ENCODE measurements around the gene SCN2B.

The SCN2B gene

DNA sequence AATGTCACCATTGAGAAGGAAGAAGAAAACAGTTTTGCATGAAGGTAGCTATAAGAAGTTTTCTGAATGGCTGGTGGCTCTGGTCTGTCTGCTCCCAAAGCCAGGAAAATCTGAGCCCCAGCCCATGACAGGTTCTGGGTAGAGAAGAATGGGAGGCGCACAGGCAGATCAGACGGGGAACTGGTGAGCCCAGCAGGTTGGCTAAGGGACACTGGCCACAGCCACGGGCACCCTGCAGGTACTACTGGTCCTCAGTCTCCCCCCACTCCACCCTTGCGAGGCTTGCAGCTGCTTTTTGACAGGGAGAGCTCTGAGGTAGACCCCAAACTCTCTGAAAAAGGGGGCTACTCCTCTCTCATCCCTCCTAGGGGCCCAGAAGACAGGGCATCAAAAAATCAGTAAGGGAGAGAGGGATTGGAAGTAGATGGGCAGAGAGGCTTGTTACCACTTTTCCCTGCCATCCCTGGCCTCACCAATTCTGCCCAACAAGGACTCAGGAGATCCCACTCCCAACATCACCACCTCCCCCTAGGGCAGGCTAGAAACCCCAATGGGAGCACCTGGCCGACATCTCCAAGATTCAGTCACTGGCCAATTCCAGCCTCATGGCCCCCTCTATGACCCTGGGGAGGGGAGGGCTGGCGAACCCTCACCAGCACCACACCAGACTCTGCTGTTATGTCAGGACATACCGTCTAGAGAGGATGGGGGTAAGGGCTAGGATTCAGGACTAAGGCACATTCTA, 41.2 kb downstream of the SCN2B start:
- no peak for DNase-seq (ENCODE audit: low read depth in 2 of 2)

DNA sequence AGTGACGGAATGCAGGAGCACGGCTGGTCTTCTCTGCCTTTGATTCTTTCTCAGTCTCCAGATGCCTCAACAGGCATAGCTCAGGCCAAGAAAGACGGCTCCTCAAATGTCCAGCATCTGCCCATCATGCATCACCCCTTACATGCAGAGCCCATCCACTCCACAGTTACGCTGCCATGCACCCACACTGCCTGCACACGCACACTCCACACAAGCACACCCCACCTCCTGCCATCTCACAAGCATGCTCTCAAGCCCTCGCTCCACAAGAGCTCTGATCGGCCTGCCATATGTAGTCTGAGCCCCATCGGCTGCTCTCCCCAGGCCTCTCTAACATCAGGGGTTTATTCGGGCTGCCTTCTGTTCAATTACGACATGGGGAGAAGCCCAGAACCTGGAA, 42.6 kb downstream of the SCN2B start:
- no peak for DNase-seq (ENCODE audit: low read depth in 2 of 2)

DNA sequence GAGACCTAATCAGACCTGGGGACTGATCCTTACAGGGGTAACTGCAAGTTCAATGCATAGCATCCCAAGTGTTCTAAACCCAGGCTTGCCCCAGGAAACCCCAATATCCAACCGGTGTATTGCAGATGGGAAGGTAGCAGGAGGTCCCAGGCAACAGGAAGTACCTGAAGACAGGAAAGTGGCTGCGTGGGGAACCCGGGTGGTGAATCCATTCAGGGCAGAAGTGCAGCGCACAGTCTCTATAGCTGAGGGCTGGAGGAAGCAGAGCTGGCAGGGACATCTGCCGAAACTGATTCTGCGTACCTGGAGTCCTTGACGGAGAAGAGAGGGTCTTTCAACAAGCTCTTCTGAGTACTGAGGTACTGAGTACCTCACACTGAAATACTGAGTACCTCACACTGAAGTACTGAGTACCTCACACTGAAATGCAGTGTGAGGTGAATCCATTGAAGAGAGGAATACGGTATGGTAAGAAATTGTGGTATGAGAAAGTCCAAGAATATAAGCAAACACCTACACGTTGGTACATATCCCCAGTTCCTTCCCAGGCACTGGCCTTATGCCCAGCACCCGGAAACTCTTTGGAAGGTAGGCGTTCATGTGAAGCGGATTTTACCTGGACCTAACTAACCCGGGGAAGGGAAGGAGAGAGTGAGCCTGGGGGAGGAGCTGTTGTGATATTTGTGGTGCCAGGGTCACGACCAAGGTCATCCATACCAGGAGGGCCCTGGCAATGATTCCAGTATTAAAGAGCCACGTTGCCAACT, 43.9 kb downstream of the SCN2B start:
- no peak for DNase-seq (ENCODE audit: low read depth in 2 of 2)

DNA sequence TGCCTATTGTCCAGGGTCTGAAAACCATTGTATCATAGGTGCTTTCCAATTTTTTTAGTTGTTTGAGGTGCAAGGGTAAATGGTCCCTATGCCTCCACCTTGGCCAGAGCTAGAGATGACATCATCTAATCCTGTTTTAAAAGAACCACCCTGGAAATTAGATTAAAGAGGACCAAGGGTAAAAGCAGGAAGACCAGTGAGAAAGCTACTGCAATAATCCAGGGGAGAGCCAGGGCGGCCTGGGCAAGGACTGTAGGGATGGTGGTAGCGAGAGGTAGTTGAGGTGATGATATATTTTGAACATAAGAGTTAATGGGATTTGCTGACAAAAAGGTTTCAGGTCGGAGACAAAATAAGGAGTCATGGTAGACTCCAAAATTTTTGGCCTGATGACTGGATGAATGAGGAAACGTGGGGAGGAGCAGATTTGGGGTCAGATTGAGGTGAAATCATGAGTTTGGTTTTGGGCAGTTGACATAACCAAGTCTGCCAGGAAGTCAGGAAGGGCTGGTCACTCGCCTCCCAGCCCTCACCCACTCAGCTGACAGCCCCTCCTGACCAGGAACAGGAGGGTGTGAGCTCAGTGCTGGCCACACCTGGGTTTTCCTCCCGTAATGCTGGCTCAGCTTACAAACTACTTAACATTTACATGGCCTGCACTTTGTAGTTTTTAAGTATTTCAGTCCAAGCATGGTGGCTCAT, 46.8 kb downstream of the SCN2B start:
- no peak for DNase-seq (ENCODE audit: low read depth in 2 of 2)

DNA sequence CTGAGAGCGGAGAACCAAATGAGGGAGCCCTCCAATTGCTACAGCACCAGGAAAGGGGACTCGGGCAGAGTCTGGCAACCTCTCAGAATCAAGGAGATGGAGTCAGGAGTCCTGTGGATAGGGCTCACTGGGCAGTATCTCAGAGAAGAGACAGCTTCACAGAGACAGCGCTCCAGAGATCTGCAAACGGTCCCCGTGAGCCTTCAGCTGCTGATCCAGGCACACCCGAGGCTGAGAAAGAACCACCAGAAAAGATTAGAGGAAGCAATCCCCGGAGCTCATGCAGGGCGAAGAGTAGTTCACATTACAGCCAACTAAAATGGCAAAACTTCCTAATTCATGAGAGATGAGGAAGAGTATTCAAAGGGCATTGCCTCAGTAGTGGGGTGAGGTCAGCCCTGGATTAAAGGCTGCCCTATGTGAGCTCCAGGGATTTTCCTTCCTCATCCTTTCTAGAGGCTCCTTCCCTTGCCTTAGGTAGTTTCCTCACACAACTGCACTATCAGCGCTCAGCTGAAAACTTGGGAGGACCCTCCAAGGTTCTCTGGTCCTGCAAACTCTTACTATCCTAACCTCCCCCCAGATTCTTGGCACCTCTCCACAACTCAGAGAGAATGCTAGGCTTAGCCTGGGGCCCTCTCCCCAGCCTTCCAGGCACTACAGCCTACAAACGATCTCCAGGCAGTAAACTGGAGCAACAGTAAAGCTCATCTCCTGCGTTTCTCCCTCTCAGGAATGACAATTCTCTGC, 47.5 kb downstream of the SCN2B start:
- DNase-seq (ENCODE audit: low read depth in 2 of 2), result no peak

DNA sequence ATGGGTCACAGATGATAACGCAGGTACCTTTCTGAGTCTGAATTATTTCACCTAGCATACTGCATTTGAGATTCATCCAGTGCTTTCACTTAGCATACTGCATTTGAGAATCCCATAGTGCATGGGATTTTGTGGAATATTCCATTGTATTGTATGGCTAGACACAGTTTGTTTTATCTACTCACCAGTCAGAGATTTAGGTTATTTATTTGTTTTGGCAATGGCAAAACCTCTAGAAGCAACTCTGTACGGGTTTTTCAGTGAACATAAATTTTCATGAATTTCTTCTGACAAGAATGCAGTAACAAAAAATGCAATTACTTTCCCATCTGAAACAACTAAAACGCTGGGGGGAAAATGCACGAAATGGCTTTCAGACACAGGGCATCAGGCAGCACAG, 48.1 kb downstream of the SCN2B start:
- no peak for DNase-seq (ENCODE audit: low read depth in 2 of 2)

DNA sequence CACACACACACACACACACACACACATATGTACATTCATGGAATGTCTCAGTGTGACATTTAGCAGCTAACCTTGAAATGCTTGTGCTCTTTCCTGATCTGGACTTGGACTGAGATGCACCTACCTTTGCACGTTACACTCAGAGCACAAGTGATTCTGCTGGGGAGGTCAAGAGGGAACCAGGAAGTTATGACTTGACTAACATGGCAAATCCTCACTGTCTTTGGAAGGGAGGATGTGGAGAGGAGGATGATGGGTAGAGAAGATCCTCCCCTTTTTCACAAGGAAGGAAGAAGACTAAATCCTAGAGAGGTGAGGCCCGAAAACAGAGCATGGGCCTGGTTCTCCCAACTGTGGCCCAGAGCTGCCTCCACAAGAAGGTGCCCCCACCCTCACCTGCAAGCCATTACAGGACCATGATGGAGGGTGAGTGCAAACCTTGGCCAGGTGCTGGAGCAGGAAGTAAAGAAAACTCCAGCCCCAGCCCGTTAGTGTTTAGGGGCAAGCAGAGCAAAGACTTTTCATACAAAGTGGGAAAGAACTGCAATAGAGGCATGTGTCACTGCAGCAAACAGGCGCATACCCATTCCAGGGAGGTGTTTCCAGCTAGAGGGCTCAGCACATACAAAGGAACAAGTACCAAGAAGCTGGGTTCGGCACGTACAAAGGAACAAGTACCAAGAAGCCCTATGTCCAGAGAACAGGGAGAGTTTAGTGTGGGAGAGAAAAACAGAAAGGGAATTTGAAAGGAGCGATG, 50.2 kb downstream of the SCN2B start:
- DNase-seq (ENCODE audit: low read depth in 2 of 2), result no peak

DNA sequence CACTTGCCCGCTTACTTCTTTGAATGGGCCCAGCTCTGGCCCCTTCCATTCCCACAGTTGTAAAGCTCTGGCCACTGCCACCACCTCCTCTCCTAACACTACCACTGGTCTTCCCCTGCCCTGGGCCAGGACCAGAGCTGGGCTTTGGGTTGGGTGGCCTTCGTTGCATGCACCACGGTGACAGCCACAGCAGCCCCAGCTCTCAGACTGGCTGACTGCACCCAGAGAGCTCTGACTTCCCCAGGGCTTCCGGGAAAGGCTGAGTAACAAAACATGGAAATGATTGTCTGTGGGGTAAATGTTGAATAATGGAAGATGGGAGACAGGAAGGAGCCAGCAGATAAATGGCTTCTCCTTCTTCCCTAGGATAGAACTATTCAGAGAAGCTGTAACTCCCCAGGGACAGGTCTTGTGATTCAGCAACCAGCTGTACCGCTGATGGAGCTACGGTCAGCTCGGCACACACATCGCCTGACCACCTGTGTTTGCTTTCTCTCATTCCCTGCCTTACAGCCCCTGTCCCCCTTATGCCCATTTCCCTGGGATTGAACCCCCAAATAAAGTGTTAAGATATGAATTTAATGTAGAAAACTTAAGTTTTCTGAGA, 51.4 kb downstream of the SCN2B start:
- no peak for DNase-seq (ENCODE audit: low read depth in 2 of 2)

DNA sequence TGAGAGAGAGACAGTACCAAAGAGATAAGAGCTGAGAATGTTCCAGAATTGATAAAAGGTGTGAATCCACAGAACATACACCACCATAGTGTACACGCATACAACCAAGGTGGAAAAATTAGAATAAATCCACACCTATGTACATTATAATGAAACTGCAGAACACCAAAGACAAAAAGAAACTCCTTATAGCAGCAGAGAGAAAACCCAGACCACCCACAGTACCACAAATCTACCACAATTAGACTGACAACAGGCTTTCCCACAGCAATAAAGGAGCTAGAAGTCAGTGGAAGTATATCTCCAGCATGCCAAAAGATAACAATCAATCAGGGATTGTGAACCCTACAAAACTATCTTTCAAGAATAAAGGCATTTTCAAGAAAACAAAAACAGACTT, 55.6 kb downstream of the SCN2B start:
- DNase-seq (ENCODE audit: low read depth in 2 of 2), result no peak

DNA sequence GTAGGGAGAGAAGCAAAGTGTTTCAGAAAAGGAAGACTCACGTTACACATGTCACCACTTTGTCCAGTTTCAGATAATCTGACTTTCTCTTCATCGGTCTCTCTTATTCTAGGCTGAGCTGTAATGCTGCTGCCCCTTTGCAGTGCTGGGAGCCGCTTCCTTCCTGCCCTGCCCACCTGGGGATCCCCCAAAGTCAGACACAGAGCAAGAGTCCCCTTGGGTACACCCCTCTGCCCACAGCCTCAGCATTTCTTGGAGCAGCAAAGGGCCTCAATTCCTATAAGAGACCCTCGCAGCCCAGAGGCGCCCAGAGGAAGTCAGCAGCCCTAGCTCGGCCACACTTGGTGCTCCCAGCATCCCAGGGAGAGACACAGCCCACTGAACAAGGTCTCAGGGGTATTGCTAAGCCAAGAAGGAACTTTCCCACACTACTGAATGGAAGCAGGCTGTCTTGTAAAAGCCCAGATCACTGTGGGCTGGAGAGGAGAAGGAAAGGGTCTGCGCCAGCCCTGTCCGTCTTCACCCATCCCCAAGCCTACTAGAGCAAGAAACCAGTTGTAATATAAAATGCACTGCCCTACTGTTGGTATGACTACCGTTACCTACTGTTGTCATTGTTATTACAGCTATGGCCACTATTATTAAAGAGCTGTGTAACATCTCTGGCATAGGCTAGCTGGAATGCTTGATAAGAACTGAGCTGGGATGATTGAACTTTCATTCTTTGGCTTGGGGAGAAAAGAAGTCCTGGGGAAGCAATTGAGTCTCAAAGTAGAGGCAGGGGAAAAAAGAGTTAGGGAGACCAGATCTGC, 58.4 kb downstream of the SCN2B start:
- DNase-seq (ENCODE audit: low read depth in 2 of 2), result no peak

DNA sequence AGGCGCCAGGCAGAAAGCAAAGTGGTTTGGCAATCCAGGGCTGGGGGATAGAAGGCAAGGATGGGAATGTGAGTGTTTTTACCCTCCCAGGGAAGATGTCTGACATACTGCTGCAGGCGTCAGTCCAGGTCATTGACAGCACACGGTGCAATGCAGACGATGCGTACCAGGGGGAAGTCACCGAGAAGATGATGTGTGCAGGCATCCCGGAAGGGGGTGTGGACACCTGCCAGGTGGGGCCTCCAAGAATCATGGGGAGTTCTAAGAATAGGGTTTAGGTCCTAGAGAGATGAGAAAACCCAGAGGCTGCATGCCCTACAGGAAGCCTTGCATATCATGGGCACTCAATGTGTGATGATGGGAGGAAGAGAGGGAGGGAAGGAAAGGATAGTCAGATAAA, 61.4 kb downstream of the SCN2B start:
- DNase-seq (ENCODE audit: low read depth in 2 of 2), result no peak

DNA sequence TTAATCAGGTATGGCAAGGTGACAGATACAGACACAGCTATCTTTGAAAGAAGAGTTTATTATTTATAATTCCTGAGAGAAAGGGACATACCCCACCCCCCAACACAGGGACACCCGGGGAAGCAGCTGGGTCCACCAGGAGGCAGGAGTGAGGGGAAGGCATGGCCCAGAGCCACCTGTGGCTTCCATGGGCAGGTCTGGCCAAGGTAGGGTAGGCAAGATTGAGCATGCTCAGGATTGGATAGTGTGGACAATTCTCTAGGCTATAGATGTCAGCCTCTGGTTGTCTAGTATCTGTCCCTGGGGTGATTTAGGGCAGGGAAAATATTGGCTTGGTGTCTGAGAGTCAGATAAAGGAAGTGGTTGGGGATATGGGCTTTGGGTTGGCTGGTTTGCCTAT, 62.2 kb downstream of the SCN2B start:
- no peak for DNase-seq (ENCODE audit: low read depth in 2 of 2)

DNA sequence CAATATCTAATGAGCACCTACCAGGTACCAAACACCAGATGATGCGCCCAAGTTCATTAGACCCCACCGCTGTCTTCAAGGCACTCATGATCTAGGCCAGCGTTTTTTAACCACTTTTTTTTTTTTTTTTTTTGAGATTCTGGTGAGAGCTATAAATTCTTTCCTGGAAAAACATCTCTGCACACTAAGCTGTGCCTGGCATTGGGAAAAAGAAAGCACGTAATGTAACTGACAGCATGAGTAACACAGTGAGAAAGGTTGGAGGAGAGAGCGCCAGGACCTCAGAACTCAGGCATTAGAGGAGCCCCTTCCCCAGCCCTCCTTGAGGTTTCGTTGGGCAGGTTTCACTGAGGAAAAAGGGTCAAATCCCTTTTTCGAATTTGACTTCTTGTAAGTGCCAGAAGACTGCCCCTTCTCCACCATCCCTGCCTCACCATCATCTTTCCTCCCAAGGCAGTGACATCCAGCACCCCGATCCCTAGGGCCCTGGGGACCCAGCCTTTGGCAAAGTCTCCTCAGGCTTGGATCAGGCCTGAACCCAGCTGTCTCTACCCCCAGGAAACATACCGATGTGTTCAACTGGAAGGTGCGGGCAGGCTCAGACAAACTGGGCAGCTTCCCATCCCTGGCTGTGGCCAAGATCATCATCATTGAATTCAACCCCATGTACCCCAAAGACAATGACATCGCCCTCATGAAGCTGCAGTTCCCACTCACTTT, 63.6 kb downstream of the SCN2B start:
- no peak for DNase-seq (ENCODE audit: low read depth in 2 of 2)
